ENCODE measurements around the gene NUCKS1.

GRCh38 chr1:205792481-205792881, 42.5 kb upstream of the NUCKS1 start:
- no peak for TF ChIP-seq POLR2AphosphoS5 (IDR thresholded peaks at IDR 0.05; ENCODE audit: low read depth, low read length)
- TF ChIP-seq REST (IDR thresholded peaks at IDR 0.05; ENCODE audit: insufficient read depth in 1 of 2, low read depth in 2 of 2, low read length in 2 of 2), result no peak
- no peak for TF ChIP-seq SIN3A (IDR thresholded peaks at IDR 0.05; ENCODE audit: borderline replicate concordance, insufficient read depth, low read length)
- TF ChIP-seq TAF1 (IDR thresholded peaks at IDR 0.05; ENCODE audit: borderline replicate concordance, insufficient read depth, low read length), result no peak

Measured in PFSK-1 (cell line).